Measurements from ENCODE around the gene CHML.

Gene CHML

GRCh38 chr1:241638099-241638682 lies 2.0 kb downstream of the CHML start:
- Histone ChIP-seq H3K9me3 (ENCODE audit: control insufficient read depth, low read length) (no peaks in the 10 kb centered on the region), H3K4me3 (ENCODE audit: insufficient read depth, low read depth, low read length, poor library complexity, severe bottlenecking) (no peak overlapping the region), H3K36me3 (ENCODE audit: control insufficient read depth, insufficient read depth, low read length) (no peaks in the 10 kb centered on the region), H3K4me1 (ENCODE audit: control insufficient read depth, insufficient read depth, low read length, poor library complexity, severe bottlenecking) (peaks cover 3% of the 10 kb centered on the region), H3K27me3 (replicated peaks; ENCODE audit: control insufficient read depth, insufficient read depth, low read length, poor library complexity, severe bottlenecking) (no peaks in the 10 kb centered on the region), H3K27ac (ENCODE audit: insufficient read depth, low read length, poor library complexity, severe bottlenecking) (no peak overlapping the region)
- no peak for DNase-seq

- H3K27ac ChIP-seq (ENCODE audit: insufficient read depth, low read length, poor library complexity, severe bottlenecking) = no peak overlapping the region
- no peak for DNase-seq
- no peaks in the 10 kb centered on the region for H3K27me3 ChIP-seq (replicated peaks; ENCODE audit: control insufficient read depth, insufficient read depth, low read length, poor library complexity, severe bottlenecking)
- no peaks in the 10 kb centered on the region for H3K36me3 ChIP-seq (ENCODE audit: control insufficient read depth, insufficient read depth, low read length)
- H3K4me1 ChIP-seq (ENCODE audit: control insufficient read depth, insufficient read depth, low read length, poor library complexity, severe bottlenecking) = peaks cover 3% of the 10 kb centered on the region
- H3K9me3 ChIP-seq (ENCODE audit: control insufficient read depth, low read length) = no peaks in the 10 kb centered on the region
- H3K4me3 ChIP-seq (ENCODE audit: insufficient read depth, low read depth, low read length, poor library complexity, severe bottlenecking) = no peak overlapping the region
Measured at GRCh38 chr1:241637604-241638003, 2.6 kb downstream of the CHML start.

GRCh38 chr1:241637046-241637590 lies 3.1 kb downstream of the CHML start:
- Histone ChIP-seq H3K4me1 (ENCODE audit: control insufficient read depth, insufficient read depth, low read length, poor library complexity, severe bottlenecking) (peaks cover 3% of the 10 kb centered on the region), H3K4me3 (ENCODE audit: insufficient read depth, low read depth, low read length, poor library complexity, severe bottlenecking) (no peak overlapping the region), H3K9me3 (ENCODE audit: control insufficient read depth, low read length) (no peaks in the 10 kb centered on the region), H3K36me3 (ENCODE audit: control insufficient read depth, insufficient read depth, low read length) (no peaks in the 10 kb centered on the region), H3K27ac (ENCODE audit: insufficient read depth, low read length, poor library complexity, severe bottlenecking) (no peak overlapping the region), H3K27me3 (replicated peaks; ENCODE audit: control insufficient read depth, insufficient read depth, low read length, poor library complexity, severe bottlenecking) (no peaks in the 10 kb centered on the region)
- DNase-seq = no peak

- H3K4me3 ChIP-seq (ENCODE audit: insufficient read depth, low read depth, low read length, poor library complexity, severe bottlenecking) = no peak overlapping the region
- no peak overlapping the region for H3K27ac ChIP-seq (ENCODE audit: insufficient read depth, low read length, poor library complexity, severe bottlenecking)
- no peaks in the 10 kb centered on the region for H3K9me3 ChIP-seq (ENCODE audit: control insufficient read depth, low read length)
- H3K36me3 ChIP-seq (ENCODE audit: control insufficient read depth, insufficient read depth, low read length) = no peaks in the 10 kb centered on the region
- DNase-seq = no peak
- H3K27me3 ChIP-seq (replicated peaks; ENCODE audit: control insufficient read depth, insufficient read depth, low read length, poor library complexity, severe bottlenecking) = no peaks in the 10 kb centered on the region
- H3K4me1 ChIP-seq (ENCODE audit: control insufficient read depth, insufficient read depth, low read length, poor library complexity, severe bottlenecking) = peaks cover 3% of the 10 kb centered on the region
Measured at GRCh38 chr1:241636291-241636690, 3.9 kb downstream of the CHML start.

- Histone ChIP-seq H3K4me1 (ENCODE audit: control insufficient read depth, insufficient read depth, low read length, poor library complexity, severe bottlenecking) (peaks cover 3% of the 10 kb centered on the region), H3K4me3 (ENCODE audit: insufficient read depth, low read depth, low read length, poor library complexity, severe bottlenecking) (no peak overlapping the region), H3K9me3 (ENCODE audit: control insufficient read depth, low read length) (no peaks in the 10 kb centered on the region), H3K27me3 (replicated peaks; ENCODE audit: control insufficient read depth, insufficient read depth, low read length, poor library complexity, severe bottlenecking) (no peaks in the 10 kb centered on the region), H3K36me3 (ENCODE audit: control insufficient read depth, insufficient read depth, low read length) (no peaks in the 10 kb centered on the region), H3K27ac (ENCODE audit: insufficient read depth, low read length, poor library complexity, severe bottlenecking) (no peak overlapping the region)
- no peak for DNase-seq
Measured at GRCh38 chr1:241635556-241636152, 4.5 kb downstream of the CHML start.

- H3K27ac ChIP-seq (ENCODE audit: insufficient read depth, low read length, poor library complexity, severe bottlenecking) = no peak overlapping the region
- no peak for DNase-seq
- no peaks in the 10 kb centered on the region for H3K27me3 ChIP-seq (replicated peaks; ENCODE audit: control insufficient read depth, insufficient read depth, low read length, poor library complexity, severe bottlenecking)
- no peaks in the 10 kb centered on the region for H3K4me1 ChIP-seq (ENCODE audit: control insufficient read depth, insufficient read depth, low read length, poor library complexity, severe bottlenecking)
- H3K9me3 ChIP-seq (ENCODE audit: control insufficient read depth, low read length) = no peaks in the 10 kb centered on the region
- no peaks in the 10 kb centered on the region for H3K36me3 ChIP-seq (ENCODE audit: control insufficient read depth, insufficient read depth, low read length)
- H3K4me3 ChIP-seq (ENCODE audit: insufficient read depth, low read depth, low read length, poor library complexity, severe bottlenecking) = no peak overlapping the region
Measured at GRCh38 chr1:241632987-241633386, 7.2 kb downstream of the CHML start.

GRCh38 chr1:241631674-241632073 lies 8.5 kb downstream of the CHML start:
- DNase-seq = no peak
- H3K4me1 ChIP-seq (ENCODE audit: control insufficient read depth, insufficient read depth, low read length, poor library complexity, severe bottlenecking) = no peaks in the 10 kb centered on the region
- H3K27ac ChIP-seq (ENCODE audit: insufficient read depth, low read length, poor library complexity, severe bottlenecking) = no peak overlapping the region
- no peak overlapping the region for H3K4me3 ChIP-seq (ENCODE audit: insufficient read depth, low read depth, low read length, poor library complexity, severe bottlenecking)
- H3K27me3 ChIP-seq (replicated peaks; ENCODE audit: control insufficient read depth, insufficient read depth, low read length, poor library complexity, severe bottlenecking) = no peaks in the 10 kb centered on the region
- H3K36me3 ChIP-seq (ENCODE audit: control insufficient read depth, insufficient read depth, low read length) = no peaks in the 10 kb centered on the region
- no peaks in the 10 kb centered on the region for H3K9me3 ChIP-seq (ENCODE audit: control insufficient read depth, low read length)

- DNase-seq = no peak
- H3K4me1 ChIP-seq (ENCODE audit: control insufficient read depth, insufficient read depth, low read length, poor library complexity, severe bottlenecking) = no peaks in the 10 kb centered on the region
- no peak overlapping the region for H3K4me3 ChIP-seq (ENCODE audit: insufficient read depth, low read depth, low read length, poor library complexity, severe bottlenecking)
- no peaks in the 10 kb centered on the region for H3K36me3 ChIP-seq (ENCODE audit: control insufficient read depth, insufficient read depth, low read length)
- H3K9me3 ChIP-seq (ENCODE audit: control insufficient read depth, low read length) = no peaks in the 10 kb centered on the region
- H3K27me3 ChIP-seq (replicated peaks; ENCODE audit: control insufficient read depth, insufficient read depth, low read length, poor library complexity, severe bottlenecking) = no peaks in the 10 kb centered on the region
- no peak overlapping the region for H3K27ac ChIP-seq (ENCODE audit: insufficient read depth, low read length, poor library complexity, severe bottlenecking)
Measured at GRCh38 chr1:241630899-241631298, 9.3 kb downstream of the CHML start.

GRCh38 chr1:241630476-241630875 lies 9.7 kb downstream of the CHML start:
- Histone ChIP-seq H3K27ac (ENCODE audit: insufficient read depth, low read length, poor library complexity, severe bottlenecking) (no peak overlapping the region), H3K4me3 (ENCODE audit: insufficient read depth, low read depth, low read length, poor library complexity, severe bottlenecking) (no peak overlapping the region), H3K4me1 (ENCODE audit: control insufficient read depth, insufficient read depth, low read length, poor library complexity, severe bottlenecking) (no peaks in the 10 kb centered on the region), H3K27me3 (replicated peaks; ENCODE audit: control insufficient read depth, insufficient read depth, low read length, poor library complexity, severe bottlenecking) (no peaks in the 10 kb centered on the region), H3K36me3 (ENCODE audit: control insufficient read depth, insufficient read depth, low read length) (no peaks in the 10 kb centered on the region), H3K9me3 (ENCODE audit: control insufficient read depth, low read length) (no peaks in the 10 kb centered on the region)
- DNase-seq = no peak

- Histone ChIP-seq H3K27me3 (replicated peaks; ENCODE audit: control insufficient read depth, insufficient read depth, low read length, poor library complexity, severe bottlenecking) (no peaks in the 10 kb centered on the region), H3K27ac (ENCODE audit: insufficient read depth, low read length, poor library complexity, severe bottlenecking) (no peak overlapping the region), H3K9me3 (ENCODE audit: control insufficient read depth, low read length) (no peaks in the 10 kb centered on the region), H3K4me1 (ENCODE audit: control insufficient read depth, insufficient read depth, low read length, poor library complexity, severe bottlenecking) (no peaks in the 10 kb centered on the region), H3K36me3 (ENCODE audit: control insufficient read depth, insufficient read depth, low read length) (no peaks in the 10 kb centered on the region), H3K4me3 (ENCODE audit: insufficient read depth, low read depth, low read length, poor library complexity, severe bottlenecking) (no peak overlapping the region)
- DNase-seq = no peak
Measured at GRCh38 chr1:241630005-241630404, 10.2 kb downstream of the CHML start.

Measured in effector memory CD4-positive, alpha-beta T cell (primary cell).